Epithelial cell of prostate (primary cell): ENCODE data around the gene IFNA10.
"Not testable (repeated sequence)": the region's sequence is repeated elsewhere in the genome, so short reads cannot be mapped to it uniquely, and the experiment has no call there.

ENCODE experiments used
- DNase-seq: peaks from one replicate; pipeline ENCODE4 v3.0.0-alpha.2; 2011; ENCODE audit warnings: low read depth, low spot score
- H3K27ac ChIP-seq: fragments of 450-650 bp; 2 replicates; pipeline ENCODE4 v1.5.1; 2017; ENCODE audit warnings: mild to moderate bottlenecking

The IFNA10 gene

DNA sequence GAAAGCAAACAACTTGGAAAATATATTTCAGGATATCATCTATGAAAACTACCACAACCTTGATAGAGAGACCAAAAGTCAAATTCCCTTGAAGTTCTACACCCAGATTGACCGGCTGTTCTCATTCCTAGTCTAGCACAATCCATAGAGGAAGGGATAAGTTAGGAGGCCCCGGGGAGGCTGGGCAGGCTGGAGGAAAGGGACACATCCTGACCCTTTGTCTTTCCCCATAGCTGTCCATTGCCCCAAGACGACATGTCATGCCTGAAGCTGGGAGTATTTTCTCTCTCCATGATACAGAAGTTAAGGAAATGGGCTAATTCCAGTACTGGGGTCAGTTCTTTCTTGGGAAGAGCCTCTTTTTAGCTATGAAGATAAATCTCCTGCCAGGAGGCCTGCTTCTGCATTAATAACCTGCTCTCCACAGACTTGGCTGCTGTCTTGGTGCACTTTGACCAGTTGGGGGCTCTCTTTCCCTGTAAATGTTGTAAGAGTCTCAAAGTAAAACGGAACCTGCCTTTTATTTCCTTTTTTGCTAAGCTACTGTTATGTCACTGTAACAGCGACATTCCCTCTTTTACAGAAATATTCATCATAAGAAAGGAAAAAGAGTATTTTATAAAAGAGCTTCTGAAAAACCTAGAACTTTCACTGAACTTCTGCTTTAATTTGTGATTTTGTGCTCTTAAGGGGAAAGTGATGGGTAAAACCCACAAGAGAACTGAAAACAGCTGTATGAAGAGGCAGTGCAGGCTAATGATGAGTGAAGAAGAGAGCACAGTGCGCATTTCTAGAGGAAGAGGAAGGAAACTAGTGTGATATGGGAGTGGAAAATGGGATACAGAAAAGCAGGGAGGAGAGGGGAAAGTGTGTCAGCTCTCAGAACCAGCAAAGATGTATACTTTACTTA, 11.8 kb downstream of the IFNA10 start:
- DNase-seq, H3K27ac ChIP-seq: not testable (repeated sequence)

GRCh38 chr9:21187487-21187886, 19.5 kb downstream of the IFNA10 start, which contains the start of gene IFNA4:
TSS of gene IFNA4 (minus strand) at chr9:21187587. CDS start at chr9:21187531, 56 bp downstream.
- DNase-seq, H3K27ac ChIP-seq: not testable (repeated sequence)

GRCh38 chr9:21182810-21183736, 23.9 kb downstream of the IFNA10 start:
- not testable (repeated sequence) for H3K27ac ChIP-seq, DNase-seq

DNA sequence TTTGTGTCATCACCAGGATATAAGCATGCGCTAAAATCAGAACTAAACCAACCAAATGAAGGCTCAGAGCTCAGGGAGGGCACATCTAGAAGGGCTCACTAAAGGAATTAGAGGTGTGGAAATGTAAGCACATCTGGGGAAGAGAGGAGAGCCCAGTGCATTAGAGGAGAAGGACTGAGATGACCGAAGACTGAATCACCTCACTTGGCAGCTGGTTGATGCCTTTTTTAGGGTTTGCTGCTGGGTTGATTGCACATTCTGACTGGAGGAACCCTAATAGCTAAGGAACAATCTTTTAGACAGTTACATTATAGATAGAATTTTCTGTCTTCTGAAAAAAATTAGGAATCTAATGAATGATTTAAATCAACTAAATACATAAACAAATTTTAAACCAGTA, 32.3 kb downstream of the IFNA10 start:
- no peak for DNase-seq

GRCh38 chr9:21172156-21172555, 34.8 kb downstream of the IFNA10 start:
- no peak for DNase-seq
- H3K27ac ChIP-seq = no peak overlapping the region

More for the DNA sequence above, 32.3 kb downstream of the IFNA10 start:
- H3K27ac ChIP-seq = no peak overlapping the region

DNA sequence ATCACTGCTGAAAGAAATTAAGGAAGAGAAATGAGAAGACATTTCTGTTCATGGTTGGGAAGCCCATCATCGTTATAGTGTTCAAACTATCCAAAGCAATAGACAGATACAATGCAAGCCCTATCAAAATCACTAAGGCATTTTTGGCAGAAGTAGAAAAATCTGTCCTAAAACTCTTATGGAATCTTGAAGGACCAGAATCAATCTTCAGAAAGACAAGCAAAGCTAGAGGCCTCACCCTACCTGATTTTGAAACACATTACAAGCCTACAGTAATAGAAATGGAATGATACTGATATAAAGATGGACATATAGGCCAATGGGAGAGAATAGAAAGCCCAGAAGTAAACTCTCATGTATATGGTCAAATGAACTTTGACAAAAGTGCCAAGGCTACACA, 35.6 kb downstream of the IFNA10 start:
- no peak for DNase-seq
- no peak overlapping the region for H3K27ac ChIP-seq

DNA sequence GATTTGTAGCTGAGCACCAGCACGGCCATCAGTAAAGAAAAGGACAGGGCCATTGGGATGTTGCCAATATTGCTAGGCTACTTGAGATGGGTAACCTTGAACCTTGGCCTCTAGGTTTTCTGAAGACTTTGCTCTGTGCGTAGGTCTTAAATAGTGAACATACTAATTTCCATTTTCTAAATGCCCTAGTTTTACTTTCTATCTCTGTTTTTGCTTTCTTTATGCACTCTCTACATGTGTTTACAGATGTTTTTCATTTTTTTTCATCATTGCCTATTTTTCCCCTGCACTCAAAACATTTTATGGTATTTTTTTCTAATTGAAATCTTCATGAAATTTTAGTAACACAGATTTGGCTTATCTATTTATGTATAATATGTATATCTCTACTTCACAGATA, 40.4 kb downstream of the IFNA10 start, which contains the start of gene IFNA21:
Gene IFNA21, minus strand, starts transcription at position 101 of the 400 bp plus-strand sequence. Its CDS starts 48 bp downstream, at position 53.
- DNase-seq, H3K27ac ChIP-seq: not testable (repeated sequence)

GRCh38 chr9:21165516-21165915, 41.4 kb downstream of the IFNA10 start:
- DNase-seq = no peak
- no peak overlapping the region for H3K27ac ChIP-seq

DNA sequence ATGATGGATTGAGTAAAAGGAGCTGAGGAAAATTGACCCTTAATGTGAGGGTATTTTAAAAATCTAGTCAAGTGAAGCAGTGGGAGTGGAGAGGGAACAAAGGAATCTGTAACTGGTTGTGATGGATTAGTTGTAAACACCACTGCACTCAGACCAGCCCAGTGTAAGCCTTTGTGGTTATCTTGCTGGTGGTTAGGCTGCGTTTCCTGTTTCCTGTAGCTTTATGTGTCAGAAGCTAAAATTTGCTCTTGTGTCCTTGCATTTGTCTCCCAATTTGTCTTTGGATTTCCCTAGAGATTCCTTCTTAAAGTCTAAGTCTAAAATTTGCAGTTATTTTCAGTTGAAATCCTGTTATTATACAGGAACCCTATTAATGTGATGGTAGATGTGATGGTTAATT, 46.8 kb downstream of the IFNA10 start:
- no peak overlapping the region for H3K27ac ChIP-seq
- DNase-seq = peak; percentile 5
